Measurements from ENCODE around the gene DNAJC16. TPM values are rescaled to one million over a fixed set of nuclear protein-coding genes. Genes with fewer than 3 reads are reported as not detected.

DNAJC16 gene
- total and polyA plus RNA-seq, 9 of the 15 experiments (the other 6 are each of a cell fraction or from before 2014, with no cell fraction given) = 6.9 to 16.8 (median 12.8) TPM

- TF ChIP-seq ARID2 (IDR thresholded peaks at IDR 0.05) (no peak), IRF2 (CRISPR knock-in tag; IDR thresholded peaks at IDR 0.05) (no peak), CUX1 (CRISPR knock-in tag; IDR thresholded peaks at IDR 0.05) (no peak), CHD1 (IDR thresholded peaks at IDR 0.05; ENCODE audit: low read length) (no peak), STAG1 (CRISPR knock-in tag; IDR thresholded peaks at IDR 0.05; ENCODE audit: borderline replicate concordance) (no peak), DPF2 (IDR thresholded peaks at IDR 0.05) (0 out of 2 replicates have a peak, but pooled peaks have one; percentile 14), SAP30 (IDR thresholded peaks at IDR 0.05; ENCODE audit: borderline replicate concordance, insufficient read depth, low read depth, low read length, poor library complexity, severe bottlenecking) (peak; percentile 53), HMG20A (CRISPR knock-in tag; conservative IDR thresholded peaks at IDR 0.05) (no peak), ZNF592 (IDR thresholded peaks at IDR 0.05) (no peak)
These were observed 1.3 kb upstream of the DNAJC16 start (continued) for GRCh38 chr1:15525050-15526020.

All from K562 (cell line).